ENCODE measurements around the gene REEP5.

GRCh38 chr5:112915831-112916230 is 6.2 kb downstream of the REEP5 start:
- TF ChIP-seq CTCF (conservative IDR thresholded peaks at IDR 0.05; ENCODE audit: low read length) (no peak), EZH2phosphoT487 (IDR thresholded peaks at IDR 0.05; ENCODE audit: borderline replicate concordance) (no peak)
